Testis (tissue), 3 donors: ENCODE results near the gene SLC25A34. TPM values are rescaled to one million over a fixed set of nuclear protein-coding genes. Genes with fewer than 3 reads are reported as not detected.

Source experiments
- DNase-seq: peaks from one replicate; pipeline ENCODE4 v3.0.0-alpha.2; 2019
- H3K27ac ChIP-seq, 2 donors: fragments of 200-600 bp; sonication (generic); one replicate each; pipeline ENCODE4 v1.5.1; 2019
- H3K27me3 ChIP-seq: fragments of 200-600 bp; sonication (generic); one replicate; pipeline ENCODE4 v1.5.1; 2019
- H3K36me3 ChIP-seq: fragments of 200-600 bp; sonication (generic); one replicate; pipeline ENCODE4 v1.5.1; 2017; ENCODE audit warnings: low read depth; ENCODE audit errors: missing control alignments
- H3K4me1 ChIP-seq: fragments of 200-600 bp; sonication (generic); one replicate; pipeline ENCODE4 v1.5.1; 2019
- H3K4me3 ChIP-seq, 2 donors: fragments of 200-600 bp; sonication (generic); one replicate each; pipeline ENCODE4 v1.5.1; 2017 to 2019
- H3K9me3 ChIP-seq: fragments of 200-600 bp; sonication (generic); one replicate; pipeline ENCODE4 v1.5.1; 2017
- CTCF ChIP-seq, 3 experiments: fragments of 450-650 bp in 2 of 3; fragments of 200-600 bp in 1 of 3; sonication (generic) in 1 of 3; IDR thresholded peaks; one replicate each; pipeline ENCODE4 v1.5.1; 2016 to 2019; ENCODE audit warnings: antibody characterized with exemption in 3 of 3, mild to moderate bottlenecking in 2 of 3, moderate library complexity in 1 of 3
- POLR2A ChIP-seq: fragments of 450-650 bp; IDR thresholded peaks from one replicate; pipeline ENCODE4 v1.6.1; 2017; ENCODE audit warnings: antibody characterized with exemption, mild to moderate bottlenecking, moderate library complexity
- WGBS, 2 donors: methylation state at CpG; one replicate each; pipeline ENCODE4 v1.1.5; 2018; 5-methylcytosine and 5-hydroxymethylcytosine counted together
- intact Hi-C: fragments of 100-400 bp; cut with DNase I; formaldehyde crosslinking; loops from one replicate; pipeline ENCODE4 v1.15.1; 2023; ENCODE audit warnings: low total_unique reads
- polyA plus RNA-seq: library from polyadenylated mRNA; stranded (reverse); fragments of 350-450 nt; fragmentation: Illumina TruSeq; extraction: RNeasy Lipid Tissue Mini Kit (QIAGEN cat#74804); gene quantifications from one replicate; pipeline ENCODE4 v1.2.3, GENCODE V29; 2014; ENCODE audit warnings: low read depth, low replicate concordance; ENCODE audit not compliant: insufficient read depth
- total RNA-seq, 2 donors: library from RNA; depleted of rRNA; stranded (reverse); fragments of >200 nt; gene quantifications; one replicate each; pipeline ENCODE4 v1.2.3, GENCODE V29; 2016

The SLC25A34 gene
- total and polyA plus RNA-seq, 3 donors from 2014 or later, result 2.5 to 3.8 (median 2.6) TPM

- H3K27me3 ChIP-seq, result no peaks in the 10 kb centered on the region
- no peak for DNase-seq
- no peak overlapping the region for H3K4me3 ChIP-seq
- no peak for TF ChIP-seq POLR2A
- TF ChIP-seq CTCF (IDR thresholded peaks at IDR 0.05), result no peak
- H3K9me3 ChIP-seq, result no peaks in the 10 kb centered on the region
- no peak overlapping the region for H3K27ac ChIP-seq
- peaks cover 3% of the 10 kb centered on the region for H3K4me1 ChIP-seq
- no peaks in the 10 kb centered on the region for H3K36me3 ChIP-seq
- intact Hi-C loops, result no loop called here
- 85 to 88% methylated on average over 10 to 16 of the region's 16 CpGs for WGBS, 2 donors
Observed at GRCh38 chr1:15739259-15739658, 3.2 kb downstream of the SLC25A34 start.

GRCh38 chr1:15739745-15740144, 3.7 kb downstream of the SLC25A34 start:
- Histone ChIP-seq H3K4me1 (peaks cover 3% of the 10 kb centered on the region), H3K9me3 (no peaks in the 10 kb centered on the region), H3K27me3 (no peaks in the 10 kb centered on the region), H3K36me3 (no peaks in the 10 kb centered on the region), H3K27ac (no peak overlapping the region), H3K4me3 (no peak overlapping the region)
- intact Hi-C loops, result no loop called here
- no peak for TF ChIP-seq CTCF (IDR thresholded peaks at IDR 0.05)
- TF ChIP-seq POLR2A, result no peak
- 85 to 91% methylated on average over 7 of the region's 7 CpGs for whole genome bisulfite sequencing, 2 donors
- no peak for DNase-seq

GRCh38 chr1:15740924-15741850, 5.1 kb downstream of the SLC25A34 start:
- no peak overlapping the region for H3K4me3 ChIP-seq
- intact Hi-C loops, result no loop called here
- no peak overlapping the region for H3K27ac ChIP-seq
- peaks cover 3% of the 10 kb centered on the region for H3K4me1 ChIP-seq
- peak; percentile 88 for DNase-seq
- H3K36me3 ChIP-seq, result no peaks in the 10 kb centered on the region
- TF ChIP-seq POLR2A (no peak), CTCF (IDR thresholded peaks at IDR 0.05) (peak; percentile 59 to 75 (median 72))
- no peaks in the 10 kb centered on the region for H3K27me3 ChIP-seq
- 64 to 76% methylated on average over 14 to 26 of the region's 27 CpGs for WGBS, 2 donors
- H3K9me3 ChIP-seq, result no peaks in the 10 kb centered on the region

- intact Hi-C loops, result no loop called here
- peaks cover 3% of the 10 kb centered on the region for H3K4me1 ChIP-seq
- DNase-seq, result no peak
- no peak within 1 kb of the TSS for H3K4me3 ChIP-seq
- WGBS, 2 donors, result 47 to 65% methylated on average over 11 to 14 of the region's 14 CpGs
- H3K27ac ChIP-seq, result no peak within 1 kb of the TSS
- no peak for TF ChIP-seq POLR2A
- TF ChIP-seq CTCF (IDR thresholded peaks at IDR 0.05), result no peak
- H3K9me3 ChIP-seq, result no peaks in the 10 kb centered on the region
- H3K36me3 ChIP-seq, result no peaks in the 10 kb centered on the region
- H3K27me3 ChIP-seq, result no peaks in the 10 kb centered on the region
Observed at GRCh38 chr1:15742339-15742801, 6.3 kb downstream of the SLC25A34 start, which contains the start of gene TMEM82. Gene TMEM82 (plus strand): TSS chr1:15742499. CDS start chr1:15742560, 61 bp downstream.
